CD4-positive, alpha-beta T cell (primary cell): ENCODE measurements around the gene MICALL1. TPM values are rescaled to one million over a fixed set of nuclear protein-coding genes. Genes with fewer than 3 reads are reported as not detected.

ENCODE experiments used
- ATAC-seq: fragments of 200-7000 bp; cut with Tn5 transposase; one replicate; pipeline ENCODE4 v1.10.0; 2022; ENCODE audit warnings: mild to moderate bottlenecking; ENCODE audit not compliant: poor library complexity
- CTCF ChIA-PET: fragments of 350-600 bp; sonication (Branson Sonifier 250); formaldehyde crosslinking; loops from one replicate; lab custom pipeline; 2021; ENCODE audit warnings: antibody characterized with exemption, inconsistent platforms; lab: Charles Lee
- POLR2A ChIA-PET: fragments of 350-600 bp; sonication (Branson Sonifier 250); formaldehyde crosslinking; loops from one replicate; lab custom pipeline; 2021; ENCODE audit warnings: antibody characterized with exemption, inconsistent platforms; lab: Charles Lee
- DNase-seq, 14 experiments: peaks; one replicate each; pipeline ENCODE4 v3.0.0-alpha.2; 2013 to 2020; ENCODE audit warnings: mixed read lengths in 2 of 14
- H3K27ac ChIP-seq, 2 donors: one replicate each; pipeline versions ENCODE4 v1.5.1 to v1.7.0; 2013; ENCODE audit warnings: low read length in 2 of 2, low read depth in 1 of 2, mild to moderate bottlenecking in 1 of 2
- H3K27me3 ChIP-seq, 2 experiments: 1 replicate in 1 of 2; 2 replicates in 1 of 2; pipeline versions ENCODE4 v1.6.1 to v1.7.0; 2013; ENCODE audit warnings: low read length in 2 of 2, control low read depth in 1 of 2, mild to moderate bottlenecking in 1 of 2, moderate library complexity in 1 of 2; ENCODE audit not compliant: insufficient read depth in 2 of 2, control insufficient read depth in 1 of 2
- H3K36me3 ChIP-seq: one replicate; pipeline ENCODE4 v1.6.1; 2013; ENCODE audit warnings: low read length, control low read depth; ENCODE audit not compliant: insufficient read depth
- H3K4me1 ChIP-seq: one replicate; pipeline ENCODE4 v1.6.1; 2013; ENCODE audit warnings: low read length, control low read depth; ENCODE audit not compliant: insufficient read depth
- H3K4me3 ChIP-seq: one replicate; pipeline ENCODE4 v1.5.1; 2013; ENCODE audit warnings: mild to moderate bottlenecking, low read length, moderate library complexity
- H3K9me3 ChIP-seq, 2 experiments: 1 replicate in 1 of 2; 2 replicates in 1 of 2; pipeline versions ENCODE4 v1.6.1 to v1.7.0; 2013; ENCODE audit warnings: low read length in 2 of 2, mild to moderate bottlenecking in 2 of 2, control low read depth in 1 of 2, moderate library complexity in 1 of 2; ENCODE audit not compliant: control insufficient read depth in 1 of 2, insufficient read depth in 1 of 2
- H3K27ac Mint-ChIP-seq: one replicate; pipeline ENCODE4 v1.8.0; 2020; ENCODE audit warnings: mixed read lengths
- H3K27me3 Mint-ChIP-seq: one replicate; pipeline ENCODE4 v1.8.0; 2021; ENCODE audit warnings: mixed read lengths
- H3K36me3 Mint-ChIP-seq: one replicate; pipeline ENCODE4 v1.8.0; 2021; ENCODE audit warnings: low read depth, mixed read lengths
- H3K4me1 Mint-ChIP-seq: one replicate; pipeline ENCODE4 v1.8.0; 2021; ENCODE audit warnings: low read depth, mixed read lengths
- H3K4me3 Mint-ChIP-seq: one replicate; pipeline ENCODE4 v1.8.0; 2020; ENCODE audit warnings: mild to moderate bottlenecking, mixed read lengths
- H3K9me3 Mint-ChIP-seq: one replicate; pipeline ENCODE4 v1.8.0; 2020; ENCODE audit warnings: mixed read lengths
- CTCF ChIP-seq: fragments of 200-600 bp; IDR thresholded peaks from one replicate; pipeline ENCODE4 v1.8.0; 2022; ENCODE audit warnings: antibody characterized with exemption, mild to moderate bottlenecking
- intact Hi-C, 2 experiments: fragments of 100-400 bp; cut with DNase I in 1 of 2; cut with micrococcal nuclease in 1 of 2; formaldehyde crosslinking; loops; one replicate each; pipeline versions ENCODE4 v1.15.1 to v1.9.0; 2023 to 2025; cut with DNase I, micrococcal nuclease
- total RNA-seq, 174 experiments: library from RNA in 2 of 174; stranded (reverse) in 2 of 174; gene quantifications; one replicate each; pipeline ENCODE4 v1.2.3 and lab custom pipeline; 2021 to 2026

The MICALL1 gene
- total RNA-seq, 2 experiments from 2014 or later = 16.9 to 20.7 TPM

DNA sequence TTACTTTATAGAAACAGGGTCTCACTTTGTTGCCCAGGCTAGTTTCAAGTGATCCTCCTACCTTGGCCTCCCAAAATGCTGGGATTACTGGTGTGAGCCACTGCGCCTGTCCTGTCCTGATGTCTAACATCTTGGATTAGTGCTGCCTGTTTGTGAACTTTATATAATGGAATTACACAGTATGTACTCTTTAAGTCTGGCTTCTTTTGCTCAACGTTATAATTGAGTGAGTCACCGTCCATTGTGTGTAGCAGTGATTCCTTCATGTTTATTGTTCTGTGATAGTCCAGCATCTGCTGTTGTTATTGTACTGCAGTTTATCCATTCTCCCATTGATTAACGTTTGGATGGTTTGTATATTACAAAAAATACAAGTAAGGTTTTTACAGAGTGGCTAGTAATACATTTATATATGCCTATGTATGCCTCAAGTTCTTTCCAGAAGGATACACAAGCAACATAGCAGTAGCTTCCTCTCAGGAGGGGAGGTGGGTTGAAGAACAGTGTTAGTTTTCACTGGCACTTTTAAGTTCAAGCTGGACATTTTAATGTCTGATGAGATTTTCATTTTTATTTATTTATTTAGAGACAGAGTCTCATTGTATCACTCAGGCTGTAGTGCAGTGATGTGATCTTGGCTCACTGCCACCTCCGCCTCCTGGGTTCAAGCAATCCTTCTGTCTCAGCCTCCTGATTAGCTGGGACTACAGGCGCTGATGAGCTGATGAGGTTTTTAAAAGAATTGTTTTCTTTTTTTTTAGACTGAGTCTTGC, 25.2 kb upstream of the MICALL1 start:
- H3K4me1 Mint-ChIP-seq = peaks cover 13% of the 10 kb centered on the region
- ATAC-seq (no peak), DNase-seq (no peak)
- Histone ChIP-seq H3K9me3 (no peaks in the 10 kb centered on the region), H3K27ac (no peak overlapping the region), H3K36me3 (peaks cover 61% of the 10 kb centered on the region), H3K27me3 (no peaks in the 10 kb centered on the region), H3K4me1 (no peaks in the 10 kb centered on the region), H3K4me3 (no peak overlapping the region)
- no peak overlapping the region for H3K27ac Mint-ChIP-seq
- CTCF ChIA-PET = no interaction called here
- H3K4me3 Mint-ChIP-seq = no peak overlapping the region
- POLR2A ChIA-PET = no interaction called here
- intact Hi-C loops = no loop called here
- TF ChIP-seq CTCF = no peak
- H3K36me3 Mint-ChIP-seq = peaks cover 72% of the 10 kb centered on the region
- H3K27me3 Mint-ChIP-seq = no peaks in the 10 kb centered on the region
- no peaks in the 10 kb centered on the region for H3K9me3 Mint-ChIP-seq

GRCh38 chr22:37884420-37884819, 21.7 kb upstream of the MICALL1 start:
- no peak for DNase-seq
- ChIA-PET POLR2A (no interaction called here), CTCF (interaction anchor here (1.2 kb wide), 1 partner anchor 12 kb away, joined by 3 read pairs; no protein-coding TSS in a partner anchor)
- H3K4me1 Mint-ChIP-seq = peaks cover 20% of the 10 kb centered on the region
- H3K27me3 Mint-ChIP-seq = no peaks in the 10 kb centered on the region
- intact Hi-C loops = no loop called here
- no peak overlapping the region for H3K27ac ChIP-seq
- ATAC-seq = no peak
- peaks cover 62% of the 10 kb centered on the region for H3K36me3 Mint-ChIP-seq
- no peaks in the 10 kb centered on the region for H3K4me1 ChIP-seq
- H3K4me3 ChIP-seq = no peak overlapping the region
- no peak for TF ChIP-seq CTCF
- no peaks in the 10 kb centered on the region for H3K9me3 ChIP-seq
- peaks cover 58% of the 10 kb centered on the region for H3K36me3 ChIP-seq
- no peaks in the 10 kb centered on the region for H3K9me3 Mint-ChIP-seq
- H3K4me3 Mint-ChIP-seq = no peak overlapping the region
- peak overlapping the region; percentile 28 for H3K27ac Mint-ChIP-seq
- no peaks in the 10 kb centered on the region for H3K27me3 ChIP-seq

DNA sequence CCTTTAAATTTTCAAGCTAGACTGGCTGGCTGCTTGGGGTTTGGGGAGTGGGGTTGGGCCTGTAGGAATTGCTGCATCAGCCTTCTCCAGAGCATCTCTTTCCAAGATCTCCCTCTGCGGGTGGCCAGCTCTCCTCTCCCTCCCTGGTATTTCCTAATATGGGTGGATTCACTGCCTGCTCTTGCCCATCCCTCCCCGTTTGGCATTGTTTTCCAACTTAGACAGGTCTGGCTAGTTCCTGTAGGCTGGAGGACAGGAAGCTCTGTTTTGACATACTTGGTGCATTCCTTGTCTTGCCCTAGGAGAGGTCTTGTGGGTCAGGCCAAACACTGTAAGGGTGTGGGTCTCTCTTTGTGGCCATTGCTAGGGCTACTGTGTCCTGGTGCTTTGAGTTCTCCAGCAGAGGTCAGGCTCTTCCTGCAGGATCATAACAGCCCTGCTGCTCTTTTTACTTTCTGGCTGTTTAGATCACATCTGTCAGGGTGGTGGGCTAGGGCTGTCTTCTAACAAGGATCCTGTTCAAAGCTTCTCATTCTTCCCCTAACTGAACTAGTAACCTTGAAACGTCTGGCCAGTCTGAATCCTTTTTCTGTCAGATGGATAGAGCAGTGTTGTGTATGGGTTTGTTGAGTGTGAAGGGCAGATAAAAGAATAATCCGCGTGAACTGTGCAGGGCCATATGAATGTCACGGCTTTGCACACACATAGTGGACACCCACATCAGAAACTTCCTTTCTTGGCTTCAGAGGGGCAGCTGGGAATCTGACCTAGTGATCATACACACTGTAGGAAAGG, 18.3 kb upstream of the MICALL1 start:
- Histone ChIP-seq H3K9me3 (no peaks in the 10 kb centered on the region), H3K4me3 (no peak overlapping the region), H3K27me3 (no peaks in the 10 kb centered on the region), H3K36me3 (peaks cover 48% of the 10 kb centered on the region), H3K4me1 (no peaks in the 10 kb centered on the region), H3K27ac (no peak overlapping the region)
- ChIA-PET POLR2A (interaction anchor here (1.4 kb wide), 1 partner anchor 9 kb away, joined by 3 read pairs; no protein-coding TSS in a partner anchor), CTCF (no interaction called here)
- no peak for TF ChIP-seq CTCF
- Mint-ChIP-seq H3K36me3 (peaks cover 55% of the 10 kb centered on the region), H3K9me3 (no peaks in the 10 kb centered on the region), H3K4me3 (no peak overlapping the region), H3K4me1 (peaks cover 16% of the 10 kb centered on the region), H3K27me3 (no peaks in the 10 kb centered on the region), H3K27ac (peak overlapping the region; percentile 5)
- peak; percentile 37 for ATAC-seq
- intact Hi-C loops = loop anchor here in 1 of 2 experiments (5.0 kb wide), 1 partner anchor 45 kb away; no protein-coding TSS in a partner anchor
- no peak for DNase-seq
